Right lobe of liver (tissue), 4 donors: ENCODE results near the gene CSTF2T.

ENCODE experiments used
- POLR2A ChIP-seq: fragments of 450-650 bp; IDR thresholded peaks from one replicate; pipeline ENCODE4 v1.6.1; 2017; ENCODE audit warnings: antibody characterized with exemption, mild to moderate bottlenecking
- TF ChIP-seq, protein P1 (sequence below), 4 donors: fragments of 200-600 bp in 3 of 4; fragments of 450-650 bp in 1 of 4; IDR thresholded peaks; one replicate each; pipeline versions ENCODE4 v1.5.1 to v1.8.0; 2016 to 2022; ENCODE audit warnings: antibody characterized with exemption in 4 of 4, mild to moderate bottlenecking in 2 of 4
- donor health status: DM: no; HTN: no; CAD: no.
- donor health status: DM: no; HTN: no; CAD: no.
- donor health status: DM: no; HTN: yes; CAD: no.

DNA sequence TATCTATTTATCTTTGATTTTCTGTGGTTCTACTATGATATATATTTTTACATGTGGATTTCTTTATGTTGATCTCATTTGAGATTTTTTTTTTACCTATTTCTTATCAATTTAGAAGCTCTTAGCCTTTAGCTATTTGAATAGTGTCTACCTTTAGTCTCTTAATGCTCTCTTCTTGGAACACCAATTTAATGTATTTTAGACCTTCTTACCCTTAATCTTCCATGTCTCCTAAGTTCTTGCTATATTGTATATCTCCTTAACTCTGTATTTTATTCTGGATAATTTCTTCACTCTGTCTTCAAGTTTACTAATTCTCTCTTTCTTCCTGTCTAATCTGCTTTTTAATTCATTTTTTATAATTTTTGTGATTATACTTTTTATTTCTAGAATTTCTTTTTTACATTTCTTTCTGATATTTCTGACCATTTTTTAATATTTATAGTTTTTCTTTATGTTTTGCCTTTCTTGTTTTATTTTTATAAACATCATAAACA, 27.3 kb downstream of the CSTF2T start:
- TF ChIP-seq, protein P1, sequence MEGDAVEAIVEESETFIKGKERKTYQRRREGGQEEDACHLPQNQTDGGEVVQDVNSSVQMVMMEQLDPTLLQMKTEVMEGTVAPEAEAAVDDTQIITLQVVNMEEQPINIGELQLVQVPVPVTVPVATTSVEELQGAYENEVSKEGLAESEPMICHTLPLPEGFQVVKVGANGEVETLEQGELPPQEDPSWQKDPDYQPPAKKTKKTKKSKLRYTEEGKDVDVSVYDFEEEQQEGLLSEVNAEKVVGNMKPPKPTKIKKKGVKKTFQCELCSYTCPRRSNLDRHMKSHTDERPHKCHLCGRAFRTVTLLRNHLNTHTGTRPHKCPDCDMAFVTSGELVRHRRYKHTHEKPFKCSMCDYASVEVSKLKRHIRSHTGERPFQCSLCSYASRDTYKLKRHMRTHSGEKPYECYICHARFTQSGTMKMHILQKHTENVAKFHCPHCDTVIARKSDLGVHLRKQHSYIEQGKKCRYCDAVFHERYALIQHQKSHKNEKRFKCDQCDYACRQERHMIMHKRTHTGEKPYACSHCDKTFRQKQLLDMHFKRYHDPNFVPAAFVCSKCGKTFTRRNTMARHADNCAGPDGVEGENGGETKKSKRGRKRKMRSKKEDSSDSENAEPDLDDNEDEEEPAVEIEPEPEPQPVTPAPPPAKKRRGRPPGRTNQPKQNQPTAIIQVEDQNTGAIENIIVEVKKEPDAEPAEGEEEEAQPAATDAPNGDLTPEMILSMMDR (IDR thresholded peaks at IDR 0.05), result no peak
- TF ChIP-seq POLR2A, result no peak
